GM12864 (cell line): Measurements from ENCODE around the gene RGS16.

ENCODE experiments used
- DNase-seq: peaks from one replicate; pipeline ENCODE4 v3.0.0-alpha.2; 2011; ENCODE audit warnings: low read depth
- H3K4me3 ChIP-seq: 2 replicates; pipeline ENCODE4 v1.5.1; 2011; ENCODE audit warnings: mild to moderate bottlenecking, low read depth, low read length, control low read depth
- CTCF ChIP-seq: IDR thresholded peaks from 2 replicates; pipeline ENCODE4 v1.5.1; 2011; ENCODE audit warnings: low read depth, mild to moderate bottlenecking, moderate library complexity, low read length, control low read depth, inconsistent platforms; ENCODE audit errors: missing control alignments

RGS16 gene

GRCh38 chr1:182570611-182570970, 33.6 kb downstream of the RGS16 start:
- no peak overlapping the region for H3K4me3 ChIP-seq
- DNase-seq = no peak
- TF ChIP-seq CTCF = no peak

GRCh38 chr1:182569939-182570610, 34.1 kb downstream of the RGS16 start:
- no peak for TF ChIP-seq CTCF
- no peak for DNase-seq
- H3K4me3 ChIP-seq = no peak overlapping the region

GRCh38 chr1:182568647-182569284, 35.4 kb downstream of the RGS16 start:
- no peak overlapping the region for H3K4me3 ChIP-seq
- no peak for TF ChIP-seq CTCF
- no peak for DNase-seq

GRCh38 chr1:182567629-182568028, 36.6 kb downstream of the RGS16 start:
- TF ChIP-seq CTCF = no peak
- no peak overlapping the region for H3K4me3 ChIP-seq
- no peak for DNase-seq

- DNase-seq = no peak
- TF ChIP-seq CTCF = no peak
- H3K4me3 ChIP-seq = no peak overlapping the region
Observed at GRCh38 chr1:182565537-182565936, 38.7 kb downstream of the RGS16 start.

GRCh38 chr1:182564406-182565004, 39.7 kb downstream of the RGS16 start:
- TF ChIP-seq CTCF = no peak
- H3K4me3 ChIP-seq = no peak overlapping the region
- no peak for DNase-seq
